22Rv1 (cell line): Measurements from ENCODE around the gene MMP14.

Experiments
- ZFX ChIP-seq: fragments of 450-650 bp; IDR thresholded peaks from 2 replicates; pipeline ENCODE4 v1.6.1; 2017; ENCODE audit warnings: antibody characterized with exemption, borderline replicate concordance
- TF ChIP-seq, protein P1 (sequence below): fragments of 450-650 bp; IDR thresholded peaks from 2 replicates; pipeline ENCODE4 v1.5.1; 2017; ENCODE audit warnings: mild to moderate bottlenecking

DNA sequence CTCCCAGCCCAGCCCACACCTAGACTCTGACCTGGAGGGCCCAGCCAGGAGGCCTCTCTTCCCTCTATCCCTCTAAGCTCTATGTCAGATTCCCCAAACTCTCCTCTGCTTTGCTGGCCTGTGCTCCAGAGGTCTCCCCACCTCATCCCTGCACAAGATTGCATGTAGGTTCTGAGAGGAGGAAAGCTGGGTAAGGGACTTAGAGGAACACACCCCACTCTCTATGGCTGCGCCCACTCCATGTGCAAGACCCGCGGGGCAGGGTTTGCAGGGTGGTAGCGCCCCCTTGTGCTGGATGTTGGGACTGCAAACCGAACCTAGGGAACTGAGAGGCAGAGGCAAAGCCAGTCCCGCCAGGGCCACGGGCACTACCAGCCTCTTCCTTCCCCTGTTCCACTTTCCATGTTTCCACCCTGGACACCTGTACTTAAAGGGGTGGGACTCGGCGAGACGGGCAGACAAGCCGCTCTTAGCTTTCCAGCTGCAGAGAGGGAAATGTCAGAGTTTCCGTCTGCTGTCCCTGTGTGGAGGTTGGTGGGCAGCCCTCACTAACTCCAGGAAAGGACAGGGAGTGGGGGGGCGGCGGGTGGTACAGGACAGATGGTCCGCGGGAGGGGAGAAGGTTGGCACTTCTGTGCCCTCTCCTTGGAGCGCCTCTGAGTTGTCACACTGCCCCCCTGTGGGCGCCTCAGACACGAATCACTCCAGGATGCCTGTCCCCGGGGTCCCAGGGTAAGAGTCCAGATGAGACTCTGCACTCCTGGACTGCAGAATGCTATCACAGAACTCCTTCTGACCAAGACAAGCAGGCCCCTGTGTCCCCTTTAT is 16.8 kb downstream of the MMP14 start:
- TF ChIP-seq, protein P1, sequence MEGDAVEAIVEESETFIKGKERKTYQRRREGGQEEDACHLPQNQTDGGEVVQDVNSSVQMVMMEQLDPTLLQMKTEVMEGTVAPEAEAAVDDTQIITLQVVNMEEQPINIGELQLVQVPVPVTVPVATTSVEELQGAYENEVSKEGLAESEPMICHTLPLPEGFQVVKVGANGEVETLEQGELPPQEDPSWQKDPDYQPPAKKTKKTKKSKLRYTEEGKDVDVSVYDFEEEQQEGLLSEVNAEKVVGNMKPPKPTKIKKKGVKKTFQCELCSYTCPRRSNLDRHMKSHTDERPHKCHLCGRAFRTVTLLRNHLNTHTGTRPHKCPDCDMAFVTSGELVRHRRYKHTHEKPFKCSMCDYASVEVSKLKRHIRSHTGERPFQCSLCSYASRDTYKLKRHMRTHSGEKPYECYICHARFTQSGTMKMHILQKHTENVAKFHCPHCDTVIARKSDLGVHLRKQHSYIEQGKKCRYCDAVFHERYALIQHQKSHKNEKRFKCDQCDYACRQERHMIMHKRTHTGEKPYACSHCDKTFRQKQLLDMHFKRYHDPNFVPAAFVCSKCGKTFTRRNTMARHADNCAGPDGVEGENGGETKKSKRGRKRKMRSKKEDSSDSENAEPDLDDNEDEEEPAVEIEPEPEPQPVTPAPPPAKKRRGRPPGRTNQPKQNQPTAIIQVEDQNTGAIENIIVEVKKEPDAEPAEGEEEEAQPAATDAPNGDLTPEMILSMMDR = peak; percentile 96
- TF ChIP-seq ZFX = no peak
